ENCODE measurements around the gene TSSC4. TPM values are rescaled to one million over a fixed set of nuclear protein-coding genes. Genes with fewer than 3 reads are reported as not detected.

Gene TSSC4
- total and polyA plus RNA-seq, 2 of the 13 experiments (the other 11 are each of a cell fraction or from before 2014, with no cell fraction given) = 16.2 to 58.6 TPM

GRCh38 chr11:2400069-2400761 is at the start of gene TSSC4 (continued):
- TF ChIP-seq, protein P1, sequence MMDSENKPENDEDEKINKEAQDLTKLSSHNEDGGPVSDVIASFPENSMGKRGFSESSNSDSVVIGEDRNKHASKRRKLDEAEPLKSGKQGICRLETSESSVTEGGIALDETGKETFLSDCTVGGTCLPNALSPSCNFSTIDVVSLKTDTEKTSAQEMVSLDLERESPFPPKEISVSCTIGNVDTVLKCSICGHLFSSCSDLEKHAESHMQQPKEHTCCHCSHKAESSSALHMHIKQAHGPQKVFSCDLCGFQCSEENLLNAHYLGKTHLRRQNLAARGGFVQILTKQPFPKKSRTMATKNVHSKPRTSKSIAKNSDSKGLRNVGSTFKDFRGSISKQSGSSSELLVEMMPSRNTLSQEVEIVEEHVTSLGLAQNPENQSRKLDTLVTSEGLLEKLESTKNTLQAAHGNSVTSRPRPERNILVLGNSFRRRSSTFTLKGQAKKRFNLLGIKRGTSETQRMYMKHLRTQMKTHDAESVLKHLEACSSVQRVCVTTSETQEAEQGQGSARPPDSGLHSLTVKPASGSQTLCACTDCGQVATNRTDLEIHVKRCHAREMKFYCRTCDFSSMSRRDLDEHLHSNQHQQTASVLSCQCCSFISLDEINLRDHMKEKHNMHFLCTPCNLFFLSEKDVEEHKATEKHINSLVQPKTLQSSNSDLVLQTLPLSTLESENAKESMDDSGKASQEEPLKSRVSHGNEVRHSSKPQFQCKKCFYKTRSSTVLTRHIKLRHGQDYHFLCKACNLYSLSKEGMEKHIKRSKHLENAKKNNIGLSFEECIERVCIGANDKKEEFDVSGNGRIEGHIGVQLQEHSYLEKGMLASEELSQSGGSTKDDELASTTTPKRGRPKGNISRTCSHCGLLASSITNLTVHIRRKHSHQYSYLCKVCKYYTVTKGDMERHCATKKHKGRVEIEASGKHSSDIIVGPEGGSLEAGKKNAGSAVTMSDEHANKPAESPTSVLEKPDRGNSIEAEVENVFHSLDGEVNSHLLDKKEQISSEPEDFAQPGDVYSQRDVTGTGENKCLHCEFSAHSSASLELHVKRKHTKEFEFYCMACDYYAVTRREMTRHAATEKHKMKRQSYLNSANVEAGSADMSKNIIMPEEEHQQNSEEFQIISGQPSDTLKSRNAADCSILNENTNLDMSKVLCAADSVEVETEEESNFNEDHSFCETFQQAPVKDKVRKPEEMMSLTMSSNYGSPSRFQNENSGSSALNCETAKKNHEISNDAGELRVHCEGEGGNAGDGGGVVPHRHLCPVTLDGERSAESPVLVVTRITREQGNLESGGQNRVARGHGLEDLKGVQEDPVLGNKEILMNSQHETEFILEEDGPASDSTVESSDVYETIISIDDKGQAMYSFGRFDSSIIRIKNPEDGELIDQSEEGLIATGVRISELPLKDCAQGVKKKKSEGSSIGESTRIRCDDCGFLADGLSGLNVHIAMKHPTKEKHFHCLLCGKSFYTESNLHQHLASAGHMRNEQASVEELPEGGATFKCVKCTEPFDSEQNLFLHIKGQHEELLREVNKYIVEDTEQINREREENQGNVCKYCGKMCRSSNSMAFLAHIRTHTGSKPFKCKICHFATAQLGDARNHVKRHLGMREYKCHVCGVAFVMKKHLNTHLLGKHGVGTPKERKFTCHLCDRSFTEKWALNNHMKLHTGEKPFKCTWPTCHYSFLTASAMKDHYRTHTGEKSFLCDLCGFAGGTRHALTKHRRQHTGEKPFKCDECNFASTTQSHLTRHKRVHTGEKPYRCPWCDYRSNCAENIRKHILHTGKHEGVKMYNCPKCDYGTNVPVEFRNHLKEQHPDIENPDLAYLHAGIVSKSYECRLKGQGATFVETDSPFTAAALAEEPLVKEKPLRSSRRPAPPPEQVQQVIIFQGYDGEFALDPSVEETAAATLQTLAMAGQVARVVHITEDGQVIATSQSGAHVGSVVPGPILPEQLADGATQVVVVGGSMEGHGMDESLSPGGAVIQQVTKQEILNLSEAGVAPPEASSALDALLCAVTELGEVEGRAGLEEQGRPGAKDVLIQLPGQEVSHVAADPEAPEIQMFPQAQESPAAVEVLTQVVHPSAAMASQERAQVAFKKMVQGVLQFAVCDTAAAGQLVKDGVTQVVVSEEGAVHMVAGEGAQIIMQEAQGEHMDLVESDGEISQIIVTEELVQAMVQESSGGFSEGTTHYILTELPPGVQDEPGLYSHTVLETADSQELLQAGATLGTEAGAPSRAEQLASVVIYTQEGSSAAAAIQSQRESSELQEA (CRISPR knock-in tag; IDR thresholded peaks at IDR 0.05; ENCODE audit: not compliant biosample characterization) = no peak
- peak; percentile 42; the same call in 1 of the 2 replicates for TF ChIP-seq GTF2F1 (IDR thresholded peaks at IDR 0.05; ENCODE audit: low read length)
- peak; percentile 90 for TF ChIP-seq ARID4A (CRISPR knock-in tag; IDR thresholded peaks at IDR 0.05; ENCODE audit: borderline replicate concordance)
- no peak for TF ChIP-seq RFX1 (IDR thresholded peaks at IDR 0.05)
- no peak; the same call in 1 of the 2 replicates for TF ChIP-seq FOSL1 (CRISPR knock-in tag; IDR thresholded peaks at IDR 0.05; ENCODE audit: borderline replicate concordance)
- no peak; the same call in 1 of the 2 replicates for TF ChIP-seq TOE1 (CRISPR knock-in tag; IDR thresholded peaks at IDR 0.05)
- TF ChIP-seq PAWR (CRISPR knock-in tag; IDR thresholded peaks at IDR 0.05; ENCODE audit: borderline replicate concordance) = 0 out of 2 replicates have a peak, but pooled peaks have one; percentile 23
- peak; percentile 44; the same call in 1 of the 2 replicates for TF ChIP-seq MTA1 (CRISPR knock-in tag; IDR thresholded peaks at IDR 0.05; ENCODE audit: borderline replicate concordance)
- TF ChIP-seq KLF16 (CRISPR knock-in tag; IDR thresholded peaks at IDR 0.05) = peak in 1 of 2 experiments; percentile 80; a peak in 2 of 4 replicates

Data from HepG2 (cell line).